ENCODE measurements around the gene SMPX. TPM values are rescaled to one million over a fixed set of nuclear protein-coding genes. Genes with fewer than 3 reads are reported as not detected.

The SMPX gene
- total and polyA plus RNA-seq, 9 of the 15 experiments (the other 6 are each of a cell fraction or from before 2014, with no cell fraction given) = not detected

- H3K9ac ChIP-seq (ENCODE audit: insufficient read depth in 1 of 2, low read depth in 2 of 2, low read length in 2 of 2) = no peak overlapping the region
- H3K79me2 ChIP-seq (ENCODE audit: control insufficient read depth, insufficient read depth, low read length) = no peaks in the 10 kb centered on the region
- no peaks in the 10 kb centered on the region for H4K20me1 ChIP-seq (replicated peaks; ENCODE audit: control insufficient read depth, insufficient read depth, low read length)
- DNase-seq (ENCODE audit: extremely low read depth in 1 of 4, low spot score in 3 of 4) (no peak), FAIRE-seq (no peak), ATAC-seq (no peak)
- H2AFZ ChIP-seq (ENCODE audit: low read depth, low read length) = no peak overlapping the region
- POLR2A ChIA-PET = no interaction called here
- H3K27me3 ChIP-seq (ENCODE audit: control insufficient read depth in 2 of 2, insufficient read depth in 2 of 2, low read length in 2 of 2) = no peaks in the 10 kb centered on the region
- CTCF ChIA-PET (ENCODE audit: low intra/inter-chr PET ratio) = no interaction called here
- no TSS peak for BruUV-seq (replicated peaks)
- in situ Hi-C loops (cut with MboI) = no loop called here
- no peaks in the 10 kb centered on the region; a peak in 1 of 5 replicates for H3K4me1 ChIP-seq (replicated peaks in 1 of 2; ENCODE audit: control insufficient read depth in 2 of 2, insufficient read depth in 2 of 2, low read length in 2 of 2)
- no peaks in the 10 kb centered on the region for H3K9me3 ChIP-seq (replicated peaks; ENCODE audit: control insufficient read depth, insufficient read depth, low read depth, low read length)
- intact Hi-C loops (cut with micrococcal nuclease) = no loop called here
- no peaks in the 10 kb centered on the region for H3K36me3 ChIP-seq (ENCODE audit: control insufficient read depth, insufficient read depth, low read length)
- no peaks in the 10 kb centered on the region for H3K9me1 ChIP-seq (ENCODE audit: control insufficient read depth, insufficient read depth, low read length)
- WGBS (ENCODE audit: insufficient coverage, low coverage, missing lambda C conversion rate) = 23% methylated on average over 28 of the region's 57 CpGs
- no peak overlapping the region for H3K27ac ChIP-seq (ENCODE audit: extremely low read depth, low read depth, low read length)
- H3K4me2 ChIP-seq (ENCODE audit: insufficient read depth, low read length) = no peak overlapping the region
- no peak overlapping the region for H3K4me3 ChIP-seq
- TF ChIP-seq SIX5 (IDR thresholded peaks at IDR 0.05; ENCODE audit: borderline replicate concordance in 1 of 2, insufficient read depth in 1 of 2, low read depth in 1 of 2, low read length in 2 of 2) (no peak), NR2C2 (CRISPR knock-in tag; IDR thresholded peaks at IDR 0.05) (no peak), NR2C2 (tag; IDR thresholded peaks at IDR 0.05) (no peak), FOXJ2 (tag; IDR thresholded peaks at IDR 0.05) (no peak), ARID1B (IDR thresholded peaks at IDR 0.05) (no peak), MAX (CRISPR knock-in tag; IDR thresholded peaks at IDR 0.05) (no peak), ZC3H8 (IDR thresholded peaks at IDR 0.05) (no peak), BHLHE40 (IDR thresholded peaks at IDR 0.05; ENCODE audit: low read length) (no peak)
- TF ChIP-seq, protein P1, sequence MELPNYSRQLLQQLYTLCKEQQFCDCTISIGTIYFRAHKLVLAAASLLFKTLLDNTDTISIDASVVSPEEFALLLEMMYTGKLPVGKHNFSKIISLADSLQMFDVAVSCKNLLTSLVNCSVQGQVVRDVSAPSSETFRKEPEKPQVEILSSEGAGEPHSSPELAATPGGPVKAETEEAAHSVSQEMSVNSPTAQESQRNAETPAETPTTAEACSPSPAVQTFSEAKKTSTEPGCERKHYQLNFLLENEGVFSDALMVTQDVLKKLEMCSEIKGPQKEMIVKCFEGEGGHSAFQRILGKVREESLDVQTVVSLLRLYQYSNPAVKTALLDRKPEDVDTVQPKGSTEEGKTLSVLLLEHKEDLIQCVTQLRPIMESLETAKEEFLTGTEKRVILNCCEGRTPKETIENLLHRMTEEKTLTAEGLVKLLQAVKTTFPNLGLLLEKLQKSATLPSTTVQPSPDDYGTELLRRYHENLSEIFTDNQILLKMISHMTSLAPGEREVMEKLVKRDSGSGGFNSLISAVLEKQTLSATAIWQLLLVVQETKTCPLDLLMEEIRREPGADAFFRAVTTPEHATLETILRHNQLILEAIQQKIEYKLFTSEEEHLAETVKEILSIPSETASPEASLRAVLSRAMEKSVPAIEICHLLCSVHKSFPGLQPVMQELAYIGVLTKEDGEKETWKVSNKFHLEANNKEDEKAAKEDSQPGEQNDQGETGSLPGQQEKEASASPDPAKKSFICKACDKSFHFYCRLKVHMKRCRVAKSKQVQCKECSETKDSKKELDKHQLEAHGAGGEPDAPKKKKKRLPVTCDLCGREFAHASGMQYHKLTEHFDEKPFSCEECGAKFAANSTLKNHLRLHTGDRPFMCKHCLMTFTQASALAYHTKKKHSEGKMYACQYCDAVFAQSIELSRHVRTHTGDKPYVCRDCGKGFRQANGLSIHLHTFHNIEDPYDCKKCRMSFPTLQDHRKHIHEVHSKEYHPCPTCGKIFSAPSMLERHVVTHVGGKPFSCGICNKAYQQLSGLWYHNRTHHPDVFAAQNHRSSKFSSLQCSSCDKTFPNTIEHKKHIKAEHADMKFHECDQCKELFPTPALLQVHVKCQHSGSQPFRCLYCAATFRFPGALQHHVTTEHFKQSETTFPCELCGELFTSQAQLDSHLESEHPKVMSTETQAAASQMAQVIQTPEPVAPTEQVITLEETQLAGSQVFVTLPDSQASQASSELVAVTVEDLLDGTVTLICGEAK (IDR thresholded peaks at IDR 0.05) = no peak
- TF ChIP-seq, protein P1 (CRISPR knock-in tag; IDR thresholded peaks at IDR 0.05) = no peak
Observed at GRCh38 chrX:21657318-21658151, 100.4 kb downstream of the SMPX start.

All from K562 (cell line).